ENCODE results near the gene NRG4. TPM values are rescaled to one million over a fixed set of nuclear protein-coding genes. Genes with fewer than 3 reads are reported as not detected.

Gene NRG4
- total RNA-seq, 1 donor from 2014 or later = 0.93 TPM

DNA sequence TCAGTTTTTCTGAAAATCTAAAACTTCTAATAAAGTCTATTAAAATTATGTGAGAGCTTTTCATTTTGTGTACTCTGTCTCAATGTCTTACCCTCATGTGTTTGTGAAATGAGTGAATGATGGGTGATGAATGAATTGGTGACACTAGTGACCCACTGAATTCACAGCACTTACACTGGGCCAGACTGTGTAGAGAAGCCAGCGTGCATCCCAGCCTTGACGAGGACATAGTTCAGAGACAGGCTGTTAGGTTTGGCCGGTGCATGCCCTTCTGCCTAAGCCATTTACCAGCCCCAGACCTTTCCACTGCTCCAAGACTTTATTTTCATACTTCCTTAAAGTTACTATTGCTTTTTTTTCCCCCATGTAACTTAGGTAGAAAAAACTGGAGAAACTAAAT lies 69.8 kb downstream of the NRG4 start:
- TF ChIP-seq, protein P1, sequence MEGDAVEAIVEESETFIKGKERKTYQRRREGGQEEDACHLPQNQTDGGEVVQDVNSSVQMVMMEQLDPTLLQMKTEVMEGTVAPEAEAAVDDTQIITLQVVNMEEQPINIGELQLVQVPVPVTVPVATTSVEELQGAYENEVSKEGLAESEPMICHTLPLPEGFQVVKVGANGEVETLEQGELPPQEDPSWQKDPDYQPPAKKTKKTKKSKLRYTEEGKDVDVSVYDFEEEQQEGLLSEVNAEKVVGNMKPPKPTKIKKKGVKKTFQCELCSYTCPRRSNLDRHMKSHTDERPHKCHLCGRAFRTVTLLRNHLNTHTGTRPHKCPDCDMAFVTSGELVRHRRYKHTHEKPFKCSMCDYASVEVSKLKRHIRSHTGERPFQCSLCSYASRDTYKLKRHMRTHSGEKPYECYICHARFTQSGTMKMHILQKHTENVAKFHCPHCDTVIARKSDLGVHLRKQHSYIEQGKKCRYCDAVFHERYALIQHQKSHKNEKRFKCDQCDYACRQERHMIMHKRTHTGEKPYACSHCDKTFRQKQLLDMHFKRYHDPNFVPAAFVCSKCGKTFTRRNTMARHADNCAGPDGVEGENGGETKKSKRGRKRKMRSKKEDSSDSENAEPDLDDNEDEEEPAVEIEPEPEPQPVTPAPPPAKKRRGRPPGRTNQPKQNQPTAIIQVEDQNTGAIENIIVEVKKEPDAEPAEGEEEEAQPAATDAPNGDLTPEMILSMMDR (IDR thresholded peaks at IDR 0.05) = no peak
- Mint-ChIP-seq H3K27ac (no peak overlapping the region), H3K4me1 (no peaks in the 10 kb centered on the region), H3K4me3 (no peak overlapping the region), H3K27me3 (peaks cover 7% of the 10 kb centered on the region), H3K36me3 (ENCODE audit: low read depth) (peaks cover 14% of the 10 kb centered on the region), H3K9me3 (no peaks in the 10 kb centered on the region)
- ATAC-seq (ENCODE audit: low read depth) = no peak
- intact Hi-C loops (cut with micrococcal nuclease) = no loop called here
- DNase-seq = no peak
- ChIA-PET POLR2A (no interaction called here), CTCF (no interaction called here)

DNA sequence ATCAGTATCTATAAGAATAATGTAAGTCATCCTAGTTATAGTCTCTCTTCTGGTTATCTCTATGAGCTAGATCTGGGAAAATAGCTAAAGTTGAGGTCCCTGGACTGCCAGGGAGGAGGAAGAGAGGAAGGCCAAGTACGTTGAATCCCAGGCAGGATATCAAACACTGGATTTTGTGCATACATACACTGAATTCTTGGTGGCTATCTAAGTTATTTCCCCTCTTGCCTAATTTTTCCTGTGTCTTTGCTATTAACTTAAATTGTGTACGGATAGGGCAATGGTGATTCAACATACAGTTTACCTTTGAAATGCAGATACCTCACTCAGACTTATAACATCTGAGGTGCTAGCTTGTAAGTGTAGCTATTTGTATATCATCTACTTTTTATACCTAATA lies 81.4 kb downstream of the NRG4 start:
- ChIA-PET POLR2A (no interaction called here), CTCF (interaction anchor here (9.2 kb wide), 1 partner anchor 209 kb away, joined by 61 read pairs; no protein-coding TSS in a partner anchor)
- DNase-seq = no peak
- intact Hi-C loops (cut with micrococcal nuclease) = no loop called here
- no peak for ATAC-seq (ENCODE audit: low read depth)
- H3K27me3 Mint-ChIP-seq = no peaks in the 10 kb centered on the region
- peaks cover 24% of the 10 kb centered on the region for H3K4me1 Mint-ChIP-seq
- no peak overlapping the region for H3K4me3 Mint-ChIP-seq
- TF ChIP-seq, protein P1 (IDR thresholded peaks at IDR 0.05) = no peak
- H3K36me3 Mint-ChIP-seq (ENCODE audit: low read depth) = peaks cover 59% of the 10 kb centered on the region
- no peaks in the 10 kb centered on the region for H3K9me3 Mint-ChIP-seq
- no peak overlapping the region for H3K27ac Mint-ChIP-seq

DNA sequence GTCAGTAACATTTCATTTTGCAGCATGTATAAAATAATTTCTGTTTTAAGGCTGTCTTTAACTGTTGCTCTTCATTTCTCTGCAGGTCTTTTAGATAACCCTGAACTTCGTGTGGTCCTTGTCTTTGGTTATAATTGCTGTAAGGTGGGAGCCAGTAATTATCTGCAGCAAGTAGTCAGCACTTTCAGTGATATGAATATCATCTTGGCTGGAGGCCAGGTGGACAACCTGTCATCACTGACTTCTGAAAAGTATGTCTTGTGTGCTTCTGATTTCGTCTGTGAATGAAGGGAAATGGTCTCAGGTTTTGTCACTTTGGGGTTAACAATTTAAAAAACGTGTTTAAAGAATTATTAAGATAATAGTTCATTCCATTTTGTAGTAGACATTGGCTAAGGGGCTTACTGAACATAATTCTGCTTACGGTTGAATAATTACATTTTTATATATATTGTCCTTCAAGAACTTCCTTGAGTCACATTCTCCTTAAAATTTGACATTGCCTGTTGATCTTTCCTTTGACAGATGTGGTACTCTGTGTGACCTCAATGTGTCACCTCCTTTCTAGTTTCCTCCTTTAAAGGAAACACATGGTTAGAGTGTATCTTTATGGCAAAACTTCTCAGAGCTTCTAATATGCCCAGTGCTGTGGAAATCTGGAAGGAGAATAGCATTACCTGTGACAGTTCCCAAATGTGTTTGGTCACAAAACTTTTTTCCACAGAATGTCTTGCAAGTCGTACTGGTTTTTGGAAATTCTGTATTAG lies 82.2 kb downstream of the NRG4 start:
- Mint-ChIP-seq H3K27me3 (no peaks in the 10 kb centered on the region), H3K9me3 (no peaks in the 10 kb centered on the region), H3K4me1 (peaks cover 31% of the 10 kb centered on the region), H3K36me3 (ENCODE audit: low read depth) (peaks cover 59% of the 10 kb centered on the region), H3K27ac (no peak overlapping the region), H3K4me3 (no peak overlapping the region)
- TF ChIP-seq, protein P1 (IDR thresholded peaks at IDR 0.05) = no peak
- ATAC-seq (ENCODE audit: low read depth) = no peak
- intact Hi-C loops (cut with micrococcal nuclease) = loop anchor here (1.0 to 5.0 kb wide), 3 partner anchors 203 to 222 kb away; no protein-coding TSS in a partner anchor
- CTCF ChIA-PET = interaction anchor here (0.9 to 9.2 kb wide), 2 partner anchors 207 to 210 kb away, joined by 3 to 61 read pairs; no protein-coding TSS in a partner anchor
- no peak for DNase-seq
- POLR2A ChIA-PET = no interaction called here

DNA sequence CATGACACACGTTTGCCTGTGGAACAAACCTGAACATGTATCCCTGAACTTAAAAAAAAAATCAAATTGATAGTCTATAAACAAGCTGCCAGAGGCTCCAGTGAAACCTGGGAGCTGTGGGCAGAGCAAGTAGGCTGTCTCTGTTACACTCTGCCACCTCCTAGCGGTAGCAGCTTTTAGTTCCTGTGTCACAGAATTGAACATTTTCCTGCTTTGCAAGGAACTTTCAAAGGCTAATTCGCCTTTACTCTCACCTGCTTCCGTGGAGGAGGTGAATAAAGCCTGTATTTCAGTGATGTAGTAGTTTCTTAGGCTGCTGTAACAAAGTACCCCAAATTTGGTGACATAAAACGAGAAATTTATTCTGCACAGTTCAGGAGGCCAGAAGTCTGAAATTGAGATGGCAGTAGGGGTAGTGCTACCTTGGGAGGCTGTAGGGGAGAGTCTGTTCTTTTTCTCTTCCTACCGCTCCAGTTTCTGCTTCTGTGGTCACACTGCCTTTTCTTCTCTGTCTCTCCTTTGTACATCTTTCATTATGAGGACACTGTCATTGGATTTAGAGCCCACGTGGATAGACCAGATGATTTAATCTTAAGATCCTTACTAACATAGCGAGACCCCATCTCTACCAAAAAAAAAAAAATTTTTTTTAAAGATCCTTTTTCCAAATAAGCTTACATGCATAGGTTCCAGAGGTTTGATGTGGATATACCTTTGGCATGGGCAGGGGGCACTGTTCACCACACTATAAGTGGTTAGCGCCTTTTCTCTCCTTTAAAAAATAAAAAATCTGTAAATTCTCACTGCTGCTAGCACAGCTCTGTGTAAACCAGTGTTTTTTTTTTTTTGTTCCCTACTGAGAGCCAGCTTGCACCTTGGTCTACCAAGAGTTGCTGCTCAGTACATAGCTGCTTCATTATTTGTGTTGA lies 83.3 kb downstream of the NRG4 start:
- ChIA-PET POLR2A (no interaction called here), CTCF (interaction anchor here (0.6 to 9.2 kb wide), 3 partner anchors 208 to 1861 kb away, joined by 3 to 61 read pairs (median 3); no protein-coding TSS in a partner anchor)
- no peaks in the 10 kb centered on the region for H3K27me3 Mint-ChIP-seq
- intact Hi-C loops (cut with micrococcal nuclease) = loop anchor here (1.0 to 5.0 kb wide), 3 partner anchors 202 to 223 kb away; no protein-coding TSS in a partner anchor
- peaks cover 51% of the 10 kb centered on the region for H3K36me3 Mint-ChIP-seq (ENCODE audit: low read depth)
- H3K4me1 Mint-ChIP-seq = peaks cover 36% of the 10 kb centered on the region
- no peak for ATAC-seq (ENCODE audit: low read depth)
- no peak overlapping the region for H3K4me3 Mint-ChIP-seq
- TF ChIP-seq, protein P1 (IDR thresholded peaks at IDR 0.05) = no peak
- no peak for DNase-seq
- H3K27ac Mint-ChIP-seq = no peak overlapping the region
- H3K9me3 Mint-ChIP-seq = no peaks in the 10 kb centered on the region

Measured in activated B cell treated with CpG ODN at 0.5 μM for 24 hours (primary cell).